HEK293T (cell line): Measurements from ENCODE around the gene DCTN5.
"Not testable (repeated sequence)": the region's sequence is repeated elsewhere in the genome, so short reads cannot be mapped to it uniquely, and the experiment has no call there.

Experiments used
- CTCF ChIA-PET: fragments of 350-600 bp; formaldehyde crosslinking; extraction: SDS; loops from one replicate; lab custom pipeline; 2021; ENCODE audit warnings: antibody characterized with exemption, inconsistent platforms; lab: Yijun Ruan, JAX
- POLR2A ChIA-PET: fragments of 350-600 bp; formaldehyde crosslinking; extraction: SDS; loops from one replicate; lab custom pipeline; 2020; ENCODE audit warnings: antibody characterized with exemption, inconsistent platforms; lab: Yijun Ruan, JAX
- DNase-seq: peaks from one replicate; pipeline ENCODE4 v3.0.0; 2012; ENCODE audit warnings: mixed read lengths; ENCODE audit errors: extremely low spot score
- ARNT ChIP-seq: fragments of 450-650 bp; IDR thresholded peaks from 2 replicates; pipeline ENCODE4 v1.6.1; 2017; ENCODE audit warnings: mild to moderate bottlenecking
- BHLHE40 ChIP-seq: fragments of 450-650 bp; IDR thresholded peaks from 2 replicates; pipeline ENCODE4 v1.6.1; 2016; ENCODE audit warnings: mild to moderate bottlenecking, moderate library complexity, borderline replicate concordance
- CTBP1 ChIP-seq: fragments of 450-650 bp; IDR thresholded peaks from 2 replicates; pipeline ENCODE4 v1.6.1; 2016; ENCODE audit warnings: borderline replicate concordance
- ELF4 ChIP-seq: fragments of 450-650 bp; IDR thresholded peaks from 2 replicates; pipeline ENCODE4 v1.6.1; 2017; ENCODE audit warnings: antibody characterized with exemption
- FOXA1 ChIP-seq: fragments of 450-650 bp; IDR thresholded peaks from 2 replicates; pipeline ENCODE4 v1.6.1; 2016; ENCODE audit warnings: mild to moderate bottlenecking
- FOXK2 ChIP-seq: fragments of 450-650 bp; IDR thresholded peaks from 2 replicates; pipeline ENCODE4 v1.6.1; 2016; ENCODE audit warnings: mild to moderate bottlenecking
- FOXM1 ChIP-seq: fragments of 450-650 bp; IDR thresholded peaks from 2 replicates; pipeline ENCODE4 v1.6.1; 2017; ENCODE audit warnings: mild to moderate bottlenecking, borderline replicate concordance
- HDGF ChIP-seq: fragments of 450-650 bp; IDR thresholded peaks from 2 replicates; pipeline ENCODE4 v1.6.1; 2017; ENCODE audit warnings: antibody characterized with exemption, borderline replicate concordance
- L3MBTL2 ChIP-seq: fragments of 450-650 bp; conservative IDR thresholded peaks from 2 replicates; pipeline ENCODE4 v1.6.1; 2016; ENCODE audit warnings: mild to moderate bottlenecking
- LEF1 ChIP-seq: fragments of 450-650 bp; IDR thresholded peaks from 2 replicates; pipeline ENCODE4 v1.6.1; 2017; ENCODE audit warnings: mild to moderate bottlenecking, borderline replicate concordance
- NFRKB ChIP-seq: fragments of 450-650 bp; IDR thresholded peaks from 2 replicates; pipeline ENCODE4 v1.6.1; 2016; ENCODE audit warnings: mild to moderate bottlenecking, moderate library complexity
- PKNOX1 ChIP-seq: fragments of 450-650 bp; IDR thresholded peaks from 2 replicates; pipeline ENCODE4 v1.6.1; 2016
- SP1 ChIP-seq: fragments of 450-650 bp; IDR thresholded peaks from 2 replicates; pipeline ENCODE4 v1.6.1; 2017
- SUZ12 ChIP-seq: fragments of 450-650 bp; IDR thresholded peaks from 2 replicates; pipeline ENCODE4 v1.6.1; 2016; ENCODE audit warnings: mild to moderate bottlenecking
- TARDBP ChIP-seq: fragments of 450-650 bp; IDR thresholded peaks from 2 replicates; pipeline ENCODE4 v1.6.1; 2016
- ZNF384 ChIP-seq: fragments of 450-650 bp; IDR thresholded peaks from 2 replicates; pipeline ENCODE4 v1.6.1; 2016

Gene DCTN5

GRCh38 chr16:23711785-23712184, 70.5 kb downstream of the DCTN5 start:
- ChIA-PET CTCF (no interaction called here), POLR2A (no interaction called here)
- no peak for TF ChIP-seq NFRKB
- TF ChIP-seq ARNT = no peak
- no peak for TF ChIP-seq PKNOX1
- no peak for TF ChIP-seq TARDBP
- no peak for TF ChIP-seq LEF1
- TF ChIP-seq ZNF384 = no peak
- no peak for TF ChIP-seq FOXA1
- TF ChIP-seq FOXM1 = no peak
- TF ChIP-seq ELF4 = no peak
- TF ChIP-seq CTBP1 = no peak
- TF ChIP-seq L3MBTL2 = no peak
- no peak for TF ChIP-seq SP1
- TF ChIP-seq BHLHE40 = no peak
- TF ChIP-seq SUZ12 = no peak
- no peak for TF ChIP-seq HDGF
- no peak for TF ChIP-seq FOXK2

GRCh38 chr16:23712976-23713375, 71.7 kb downstream of the DCTN5 start, which contains the start of gene ERN2:
Gene ERN2 (minus strand): TSS chr16:23713222. CDS start chr16:23713187, 35 bp downstream.
- ChIA-PET POLR2A (no interaction called here), CTCF (no interaction called here)
- no peak for TF ChIP-seq NFRKB
- no peak for TF ChIP-seq ARNT
- no peak for TF ChIP-seq HDGF
- TF ChIP-seq TARDBP = no peak
- no peak for TF ChIP-seq FOXK2
- TF ChIP-seq SP1 = no peak
- no peak for TF ChIP-seq ZNF384
- no peak for TF ChIP-seq CTBP1
- no peak for TF ChIP-seq LEF1
- TF ChIP-seq BHLHE40 = no peak
- TF ChIP-seq L3MBTL2 = no peak
- no peak for TF ChIP-seq SUZ12
- no peak for TF ChIP-seq PKNOX1
- TF ChIP-seq FOXA1 = no peak
- TF ChIP-seq FOXM1 = no peak
- no peak for TF ChIP-seq ELF4
- DNase-seq = no peak

More at GRCh38 chr16:23711785-23712184, 70.5 kb downstream of the DCTN5 start:
- DNase-seq = no peak

- no peak for DNase-seq
- POLR2A ChIA-PET = interaction anchor here (0.9 kb wide), 1 partner anchor 39 kb away, joined by 3 read pairs; no protein-coding TSS in a partner anchor
- TF ChIP-seq FOXA1 (no peak), ARNT (no peak)
- CTCF ChIA-PET = no interaction called here
These were observed 75.2 kb downstream of the DCTN5 start for GRCh38 chr16:23716484-23716883.

GRCh38 chr16:23722613-23723240, 81.5 kb downstream of the DCTN5 start:
- CTCF ChIA-PET, DNase-seq, POLR2A ChIA-PET: not testable (repeated sequence)

GRCh38 chr16:23724096-23724784, 83.0 kb downstream of the DCTN5 start:
- no peak for TF ChIP-seq PKNOX1
- no peak for TF ChIP-seq FOXA1
- no peak for TF ChIP-seq FOXM1
- no peak for TF ChIP-seq SUZ12
- no peak for TF ChIP-seq FOXK2
- no peak for TF ChIP-seq ELF4
- no peak for TF ChIP-seq ZNF384
- TF ChIP-seq L3MBTL2 = no peak
- TF ChIP-seq TARDBP = no peak
- TF ChIP-seq NFRKB = no peak
- no peak for TF ChIP-seq HDGF
- TF ChIP-seq ARNT = no peak
- no peak for TF ChIP-seq LEF1
- TF ChIP-seq CTBP1 = no peak
- no peak for TF ChIP-seq SP1

GRCh38 chr16:23724785-23725131, 83.5 kb downstream of the DCTN5 start:
- ChIA-PET POLR2A (no interaction called here), CTCF (no interaction called here)
- TF ChIP-seq TARDBP (no peak), ELF4 (no peak), ZNF384 (no peak), LEF1 (no peak), SP1 (no peak), NFRKB (no peak), L3MBTL2 (no peak), FOXM1 (no peak), FOXA1 (no peak), BHLHE40 (no peak), ARNT (no peak), PKNOX1 (no peak), HDGF (no peak), CTBP1 (no peak), FOXK2 (no peak), SUZ12 (no peak)
- no peak for DNase-seq

More at GRCh38 chr16:23724096-23724784, 83.0 kb downstream of the DCTN5 start:
- ChIA-PET CTCF (no interaction called here), POLR2A (no interaction called here)
- DNase-seq = no peak
